PC-3 (cell line): Measurements from ENCODE around the gene CABLES1. TPM values are rescaled to one million over a fixed set of nuclear protein-coding genes. Genes with fewer than 3 reads are reported as not detected.

ENCODE experiments used
- ATAC-seq: fragments of 200-7000 bp; cut with Tn5 transposase; 2 replicates; pipeline ENCODE4 v1.9.1; 2020; ENCODE audit warnings: mild to moderate bottlenecking, moderate library complexity
- BruUV-seq: library from RNA; stranded (reverse); fragments of 400-500 nt; replicated peaks from 2 replicates; lab custom pipeline; 2021; lab: Mats Ljungman, UMichigan
- CTCF ChIA-PET: fragments of 300-600 bp; sonication (Branson Sonifier 250); formaldehyde crosslinking; loops from one replicate; lab custom pipeline; 2022; ENCODE audit warnings: antibody characterized with exemption; lab: Charles Lee
- POLR2A ChIA-PET: fragments of 300-600 bp; sonication (Branson Sonifier 250); formaldehyde crosslinking; loops from one replicate; lab custom pipeline; 2022; ENCODE audit warnings: antibody characterized with exemption; ENCODE audit not compliant: unreplicated experiment; lab: Charles Lee
- DNase-seq: peaks from one replicate; pipeline ENCODE4 v3.0.0-alpha.2; 2015
- H2AFZ ChIP-seq: fragments of 300-600 bp; sonication (generic); 2 replicates; pipeline ENCODE4 v1.6.0; 2016; ENCODE audit warnings: antibody characterized with exemption, low read length
- H3F3A ChIP-seq: fragments of 300-600 bp; sonication (generic); one replicate; pipeline ENCODE4 v1.6.0; 2017; ENCODE audit warnings: antibody characterized with exemption, low read length, control low read depth, mild to moderate bottlenecking; ENCODE audit not compliant: unreplicated experiment
- H3K27ac ChIP-seq: fragments of 300-600 bp; sonication (generic); 2 replicates; pipeline ENCODE4 v1.5.1; 2016; ENCODE audit warnings: mild to moderate bottlenecking, low read length
- H3K27me3 ChIP-seq: fragments of 300-600 bp; sonication (generic); 2 replicates; pipeline ENCODE4 v1.6.1; 2016; ENCODE audit warnings: low read length, mixed read lengths
- H3K36me3 ChIP-seq: fragments of 300-600 bp; sonication (generic); 2 replicates; pipeline ENCODE4 v1.6.1; 2016; ENCODE audit warnings: low read depth, mixed run types, low read length, mixed read lengths
- H3K4me1 ChIP-seq: fragments of 300-600 bp; sonication (generic); 2 replicates; pipeline ENCODE4 v1.5.1; 2016; ENCODE audit warnings: low read length; ENCODE audit not compliant: insufficient read depth
- H3K4me2 ChIP-seq: fragments of 300-600 bp; sonication (generic); 2 replicates; pipeline ENCODE4 v1.6.0; 2016; ENCODE audit warnings: low read length
- H3K4me3 ChIP-seq: fragments of 300-600 bp; sonication (generic); 2 replicates; pipeline ENCODE4 v1.5.1; 2016; ENCODE audit warnings: mild to moderate bottlenecking, low read length, mixed read lengths
- H3K79me2 ChIP-seq: fragments of 300-600 bp; sonication (generic); 2 replicates; pipeline ENCODE4 v1.6.1; 2017; ENCODE audit warnings: low read length, mixed read lengths
- H3K9ac ChIP-seq: fragments of 300-600 bp; sonication (generic); 2 replicates; pipeline ENCODE4 v1.6.0; 2016; ENCODE audit warnings: mild to moderate bottlenecking, low read length
- H3K9me2 ChIP-seq: fragments of 300-600 bp; sonication (generic); replicated peaks from 2 replicates; pipeline ENCODE4 v1.6.1; 2016; ENCODE audit warnings: mixed run types, low read length, mixed read lengths
- H3K9me3 ChIP-seq: fragments of 300-600 bp; sonication (generic); 2 replicates; pipeline ENCODE4 v1.6.1; 2016; ENCODE audit warnings: low read length, mixed read lengths
- H4K20me1 ChIP-seq: fragments of 300-600 bp; sonication (generic); 2 replicates; pipeline ENCODE4 v1.6.1; 2016; ENCODE audit warnings: low read length, mixed read lengths
- CTCF ChIP-seq: fragments of 300-600 bp; sonication (generic); conservative IDR thresholded peaks from 2 replicates; pipeline ENCODE4 v1.5.1; 2017; ENCODE audit warnings: antibody characterized with exemption, low read depth, mild to moderate bottlenecking, low read length
- EZH2 ChIP-seq: fragments of 300-600 bp; sonication (generic); IDR thresholded peaks from one replicate; pipeline ENCODE4 v1.6.1; 2017; ENCODE audit warnings: antibody characterized with exemption, mild to moderate bottlenecking, low read length; ENCODE audit not compliant: unreplicated experiment
- EZH2phosphoT487 ChIP-seq: fragments of 300-600 bp; sonication (generic); IDR thresholded peaks from 2 replicates; pipeline ENCODE4 v1.6.1; 2018; ENCODE audit warnings: mild to moderate bottlenecking, antibody characterized with exemption, low read length, borderline replicate concordance
- intact Hi-C: fragments of 100-400 bp; cut with micrococcal nuclease; formaldehyde crosslinking; loops from 2 replicates; pipeline ENCODE4 v1.9.0; 2023
- total RNA-seq: library from RNA; depleted of rRNA; stranded (reverse); fragments of >200 nt; gene quantifications from 2 replicates; pipeline ENCODE4 v1.2.3, GENCODE V29; 2014

The CABLES1 gene
- total RNA-seq, 1 experiment from 2014 or later = 18.6 TPM

GRCh38 chr18:23226930-23227725 is 91.8 kb downstream of the CABLES1 start:
- no peaks in the 10 kb centered on the region for H3K9me3 ChIP-seq
- H3K4me1 ChIP-seq = peaks cover 52% of the 10 kb centered on the region
- peak; percentile 45 for DNase-seq
- H3K4me3 ChIP-seq = no peak overlapping the region
- POLR2A ChIA-PET = no interaction called here
- TF ChIP-seq EZH2 = no peak
- no peak for TF ChIP-seq EZH2phosphoT487
- TF ChIP-seq CTCF = no peak
- peak overlapping the region; percentile 2; the same call in 1 of the 2 replicates for H3K27ac ChIP-seq
- no peaks in the 10 kb centered on the region for H3K9me2 ChIP-seq
- no peak overlapping the region for H2AFZ ChIP-seq
- CTCF ChIA-PET = no interaction called here
- BruUV-seq = no TSS peak
- H3K36me3 ChIP-seq = no peaks in the 10 kb centered on the region
- H3K4me2 ChIP-seq = no peak overlapping the region
- H4K20me1 ChIP-seq = no peaks in the 10 kb centered on the region
- no peaks in the 10 kb centered on the region for H3K27me3 ChIP-seq
- intact Hi-C loops = loop anchor here (5.0 kb wide), 2 partner anchors 85 to 150 kb away; no protein-coding TSS in a partner anchor
- ATAC-seq = no peak
- no peak overlapping the region; the same call in 1 of the 2 replicates for H3K9ac ChIP-seq
- no peaks in the 10 kb centered on the region for H3K79me2 ChIP-seq
- no peaks in the 10 kb centered on the region for H3F3A ChIP-seq

DNA sequence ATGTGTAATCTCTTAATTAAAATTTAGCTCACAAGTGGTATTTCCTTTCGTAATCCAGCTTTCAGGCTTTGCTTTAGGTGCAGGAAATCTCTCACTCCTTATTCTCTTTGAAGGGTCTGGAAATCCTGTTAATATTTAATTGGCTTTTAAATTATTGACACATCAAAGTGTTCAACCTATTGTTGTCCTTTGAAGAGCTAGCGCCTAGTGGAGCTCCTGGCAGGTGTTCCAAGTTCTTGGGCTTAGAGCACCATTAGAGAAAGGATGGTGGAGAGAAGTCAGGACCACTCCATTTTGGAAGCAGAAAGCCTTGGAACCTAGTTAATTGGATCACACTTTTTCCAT is 92.4 kb downstream of the CABLES1 start:
- no peak for DNase-seq
- no peaks in the 10 kb centered on the region for H3K79me2 ChIP-seq
- intact Hi-C loops = loop anchor here (5.0 kb wide), 2 partner anchors 85 to 150 kb away; no protein-coding TSS in a partner anchor
- ChIA-PET CTCF (no interaction called here), POLR2A (interaction anchor here (0.7 kb wide), 1 partner anchor 128 kb away, joined by 3 read pairs; no protein-coding TSS in a partner anchor)
- no peaks in the 10 kb centered on the region for H3K27me3 ChIP-seq
- no peak overlapping the region; the same call in 1 of the 2 replicates for H3K9ac ChIP-seq
- no peaks in the 10 kb centered on the region for H3F3A ChIP-seq
- peak overlapping the region; percentile 15; the same call in 1 of the 2 replicates for H3K27ac ChIP-seq
- H3K9me2 ChIP-seq = no peaks in the 10 kb centered on the region
- no peaks in the 10 kb centered on the region for H4K20me1 ChIP-seq
- no peak overlapping the region for H3K4me2 ChIP-seq
- TF ChIP-seq EZH2phosphoT487 = no peak
- TF ChIP-seq CTCF = no peak
- no peak for TF ChIP-seq EZH2
- H2AFZ ChIP-seq = no peak overlapping the region
- no peaks in the 10 kb centered on the region for H3K36me3 ChIP-seq
- H3K4me3 ChIP-seq = no peak overlapping the region
- ATAC-seq = no peak
- H3K4me1 ChIP-seq = peaks cover 53% of the 10 kb centered on the region
- no TSS peak for BruUV-seq
- H3K9me3 ChIP-seq = no peaks in the 10 kb centered on the region
